ENCODE measurements around the gene RPLP1.

The RPLP1 gene

DNA sequence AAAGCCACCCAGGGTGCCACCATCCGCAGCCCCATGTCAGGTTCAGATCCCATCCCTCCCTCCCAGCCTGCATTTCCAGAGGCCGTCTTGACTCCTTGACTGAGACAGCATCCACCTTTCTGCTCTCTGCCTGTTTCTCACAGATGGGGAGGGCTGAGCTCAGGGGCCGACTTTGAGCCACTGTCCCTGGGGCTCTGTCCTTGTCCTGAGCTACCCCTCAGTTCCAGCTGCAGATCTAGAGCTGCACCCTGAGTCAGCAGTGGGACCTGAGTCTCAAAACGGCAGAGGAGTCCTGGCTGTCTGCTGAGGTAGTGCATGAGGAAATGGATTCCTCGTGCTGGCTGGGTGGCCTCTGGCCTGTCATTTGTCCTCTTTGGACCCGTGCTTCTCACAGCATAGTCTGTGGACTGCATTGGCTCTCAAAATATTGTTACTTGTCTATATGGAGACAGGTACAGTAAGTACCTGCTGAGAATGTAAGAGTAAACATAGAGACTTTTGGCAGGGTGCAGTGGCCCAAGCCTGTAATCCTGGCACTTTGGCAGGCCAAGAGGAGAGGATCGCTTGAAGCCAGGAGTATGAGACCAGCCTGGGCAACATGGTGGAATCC is 22.3 kb downstream of the RPLP1 start (continued):
- no peak for TF ChIP-seq ZNF645 (tag by site-specific recombination; IDR thresholded peaks at IDR 0.05)
- no peak for TF ChIP-seq MZF1 (tag by site-specific recombination; IDR thresholded peaks at IDR 0.05; ENCODE audit: borderline replicate concordance)
- TF ChIP-seq ZNF561 (tag by site-specific recombination; IDR thresholded peaks at IDR 0.05; ENCODE audit: borderline replicate concordance), result no peak
- TF ChIP-seq ZNF221 (tag by site-specific recombination; IDR thresholded peaks at IDR 0.05; ENCODE audit: borderline replicate concordance), result no peak
- no peak for TF ChIP-seq ZBTB1 (tag by site-specific recombination; IDR thresholded peaks at IDR 0.05)

DNA sequence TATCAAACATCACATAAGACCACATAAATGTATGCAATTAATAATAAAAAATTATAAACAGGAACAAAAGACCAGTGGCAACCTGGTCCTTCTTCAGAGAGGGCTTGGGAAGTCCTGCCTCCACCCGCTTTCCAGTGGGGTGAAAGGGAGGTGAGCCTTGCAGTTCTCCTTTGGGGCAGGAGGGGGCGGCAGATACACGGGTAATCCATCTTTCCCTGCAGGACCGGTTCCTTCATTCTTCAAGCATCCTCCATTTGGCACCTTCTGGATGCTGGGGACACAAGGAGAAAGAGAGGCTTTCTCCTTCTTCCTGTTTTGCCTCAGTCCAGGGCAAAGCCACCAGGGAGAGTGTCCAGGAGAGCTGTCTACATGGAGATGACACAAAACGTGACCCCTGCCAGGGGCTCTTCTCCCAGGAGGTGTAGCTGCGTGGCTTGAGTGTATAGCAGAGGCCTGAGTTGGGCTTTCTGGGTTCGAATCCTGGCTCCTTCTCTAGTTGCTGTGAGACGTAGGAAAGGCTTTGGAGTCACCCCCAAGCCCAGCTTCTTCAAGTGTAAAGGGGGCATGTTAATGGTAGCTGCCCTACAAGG is 23.2 kb downstream of the RPLP1 start:
- ChIA-PET POLR2A (interaction anchor here (0.6 kb wide), 1 partner anchor 678 kb away, joined by 4 read pairs; no protein-coding TSS in a partner anchor), CTCF (interaction anchor here (0.6 to 5.5 kb wide), 33 partner anchors 9 to 1503 kb away, joined by 3 to 65 read pairs (median 4); no protein-coding TSS in a partner anchor)
- no peaks in the 10 kb centered on the region for H3K9me3 ChIP-seq (ENCODE audit: control insufficient read depth, insufficient read depth, low read depth, low read length)
- no peaks in the 10 kb centered on the region for H3K4me1 ChIP-seq (ENCODE audit: control insufficient read depth, insufficient read depth, low read length)
- no peak overlapping the region for H3K4me3 ChIP-seq (ENCODE audit: low read depth, low read length)
- no peaks in the 10 kb centered on the region for H3K36me3 ChIP-seq (ENCODE audit: control insufficient read depth in 2 of 2, insufficient read depth in 1 of 2, low read length in 2 of 2)
- no peak overlapping the region for H3K27ac ChIP-seq (ENCODE audit: extremely low read depth, low read depth, low read length)
- TF ChIP-seq, protein P1, sequence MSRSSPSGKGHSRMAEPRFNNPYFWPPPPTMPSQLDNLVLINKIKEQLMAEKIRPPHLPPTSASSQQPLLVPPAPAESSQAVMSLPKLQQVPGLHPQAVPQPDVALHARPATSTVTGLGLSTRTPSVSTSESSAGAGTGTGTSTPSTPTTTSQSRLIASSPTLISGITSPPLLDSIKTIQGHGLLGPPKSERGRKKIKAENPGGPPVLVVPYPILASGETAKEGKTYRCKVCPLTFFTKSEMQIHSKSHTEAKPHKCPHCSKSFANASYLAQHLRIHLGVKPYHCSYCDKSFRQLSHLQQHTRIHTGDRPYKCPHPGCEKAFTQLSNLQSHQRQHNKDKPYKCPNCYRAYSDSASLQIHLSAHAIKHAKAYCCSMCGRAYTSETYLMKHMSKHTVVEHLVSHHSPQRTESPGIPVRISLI (tag by site-specific recombination; IDR thresholded peaks at IDR 0.05), result 0 out of 2 replicates have a peak, but pooled peaks have one; percentile 46
- no peak for TF ChIP-seq TRIM28 (IDR thresholded peaks at IDR 0.05; ENCODE audit: borderline replicate concordance, low read length)
- TF ChIP-seq ZNF501 (tag by site-specific recombination; IDR thresholded peaks at IDR 0.05), result no peak
- TF ChIP-seq ZNF791 (tag by site-specific recombination; IDR thresholded peaks at IDR 0.05), result no peak
- TF ChIP-seq PRDM1 (tag by site-specific recombination; IDR thresholded peaks at IDR 0.05), result peak; percentile 29; the same call in 1 of the 2 replicates
- no peak for TF ChIP-seq ZBTB48 (tag by site-specific recombination; IDR thresholded peaks at IDR 0.05)
- TF ChIP-seq ZNF707 (tag by site-specific recombination; IDR thresholded peaks at IDR 0.05), result no peak
- no peak for TF ChIP-seq ZNF623 (tag by site-specific recombination; IDR thresholded peaks at IDR 0.05)
- TF ChIP-seq SALL2 (tag by site-specific recombination; IDR thresholded peaks at IDR 0.05; ENCODE audit: borderline replicate concordance), result no peak
- TF ChIP-seq ZNF335 (tag by site-specific recombination; conservative IDR thresholded peaks at IDR 0.05), result no peak
- no peak for TF ChIP-seq ZSCAN23 (tag by site-specific recombination; IDR thresholded peaks at IDR 0.05)
- no peak for TF ChIP-seq ZNF24 (tag by site-specific recombination; IDR thresholded peaks at IDR 0.05)
- TF ChIP-seq ZBTB10 (tag by site-specific recombination; IDR thresholded peaks at IDR 0.05), result no peak
- peak; percentile 41; the same call in 1 of the 2 replicates for TF ChIP-seq ZBTB17 (tag by site-specific recombination; IDR thresholded peaks at IDR 0.05)
- TF ChIP-seq, protein P2, sequence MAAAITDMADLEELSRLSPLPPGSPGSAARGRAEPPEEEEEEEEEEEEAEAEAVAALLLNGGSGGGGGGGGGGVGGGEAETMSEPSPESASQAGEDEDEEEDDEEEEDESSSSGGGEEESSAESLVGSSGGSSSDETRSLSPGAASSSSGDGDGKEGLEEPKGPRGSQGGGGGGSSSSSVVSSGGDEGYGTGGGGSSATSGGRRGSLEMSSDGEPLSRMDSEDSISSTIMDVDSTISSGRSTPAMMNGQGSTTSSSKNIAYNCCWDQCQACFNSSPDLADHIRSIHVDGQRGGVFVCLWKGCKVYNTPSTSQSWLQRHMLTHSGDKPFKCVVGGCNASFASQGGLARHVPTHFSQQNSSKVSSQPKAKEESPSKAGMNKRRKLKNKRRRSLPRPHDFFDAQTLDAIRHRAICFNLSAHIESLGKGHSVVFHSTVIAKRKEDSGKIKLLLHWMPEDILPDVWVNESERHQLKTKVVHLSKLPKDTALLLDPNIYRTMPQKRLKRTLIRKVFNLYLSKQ (tag by site-specific recombination; IDR thresholded peaks at IDR 0.05; ENCODE audit: borderline replicate concordance), result no peak
- no peak for TF ChIP-seq PRDM2 (tag by site-specific recombination; IDR thresholded peaks at IDR 0.05; ENCODE audit: borderline replicate concordance)

All from HEK293 (cell line).